Ovary (tissue), 3 donors: Measurements from ENCODE around the gene OR5D16.

Experiments
- EP300 ChIP-seq: sonication (generic); formaldehyde crosslinking; IDR thresholded peaks from one replicate; pipeline ENCODE4 v1.6.1; 2017; ENCODE audit warnings: antibody characterized with exemption
- POLR2A ChIP-seq: fragments of 450-650 bp; IDR thresholded peaks from one replicate; pipeline ENCODE4 v1.6.1; 2017; ENCODE audit warnings: antibody characterized with exemption, mild to moderate bottlenecking, moderate library complexity
- TF ChIP-seq, protein P1 (sequence below), 3 donors: fragments of 450-650 bp in 2 of 3; fragments of 200-600 bp in 1 of 3; IDR thresholded peaks; one replicate each; pipeline versions ENCODE4 v1.5.1 to v1.8.0; 2016 to 2022; ENCODE audit warnings: antibody characterized with exemption in 3 of 3, mild to moderate bottlenecking in 1 of 3
- donor health status: DM: no; HTN: no; CAD: no.

DNA sequence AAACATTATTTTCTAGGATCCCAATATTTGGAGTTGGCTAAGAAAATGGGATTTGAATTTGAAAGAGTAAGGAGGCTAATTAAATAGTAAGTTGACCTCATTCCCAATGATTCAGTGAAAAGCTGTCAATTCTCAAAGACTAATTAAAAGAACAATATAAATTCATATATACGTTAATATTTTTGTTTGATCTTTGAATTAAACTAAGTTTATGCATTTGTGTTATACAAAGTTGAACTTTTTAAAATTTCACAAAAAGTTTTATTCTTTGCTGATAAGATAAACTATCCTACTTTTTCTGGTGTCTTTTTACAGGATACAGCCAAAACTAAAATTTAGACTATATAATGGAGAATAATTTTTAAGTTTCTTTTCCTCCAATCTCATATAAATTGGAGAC, 27.5 kb upstream of the OR5D16 start, which contains the start of gene OR5L1:
- TF ChIP-seq, protein P1, sequence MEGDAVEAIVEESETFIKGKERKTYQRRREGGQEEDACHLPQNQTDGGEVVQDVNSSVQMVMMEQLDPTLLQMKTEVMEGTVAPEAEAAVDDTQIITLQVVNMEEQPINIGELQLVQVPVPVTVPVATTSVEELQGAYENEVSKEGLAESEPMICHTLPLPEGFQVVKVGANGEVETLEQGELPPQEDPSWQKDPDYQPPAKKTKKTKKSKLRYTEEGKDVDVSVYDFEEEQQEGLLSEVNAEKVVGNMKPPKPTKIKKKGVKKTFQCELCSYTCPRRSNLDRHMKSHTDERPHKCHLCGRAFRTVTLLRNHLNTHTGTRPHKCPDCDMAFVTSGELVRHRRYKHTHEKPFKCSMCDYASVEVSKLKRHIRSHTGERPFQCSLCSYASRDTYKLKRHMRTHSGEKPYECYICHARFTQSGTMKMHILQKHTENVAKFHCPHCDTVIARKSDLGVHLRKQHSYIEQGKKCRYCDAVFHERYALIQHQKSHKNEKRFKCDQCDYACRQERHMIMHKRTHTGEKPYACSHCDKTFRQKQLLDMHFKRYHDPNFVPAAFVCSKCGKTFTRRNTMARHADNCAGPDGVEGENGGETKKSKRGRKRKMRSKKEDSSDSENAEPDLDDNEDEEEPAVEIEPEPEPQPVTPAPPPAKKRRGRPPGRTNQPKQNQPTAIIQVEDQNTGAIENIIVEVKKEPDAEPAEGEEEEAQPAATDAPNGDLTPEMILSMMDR (IDR thresholded peaks at IDR 0.05) = no peak
- TF ChIP-seq EP300 (no peak), POLR2A (no peak)
